Activated CD4-positive, alpha-beta T cell treated with anti-CD3 and anti-CD28 coated beads, Interleukin-2, amount 50 U/mL, for 4 hours (primary cell): Measurements from ENCODE around the gene SGSM1.

Experiments
- DNase-seq, 2 experiments: peaks; one replicate each; pipeline ENCODE4 v3.0.0-alpha.2; 2020

SGSM1 gene

GRCh38 chr22:24841261-24841660, 35.2 kb downstream of the SGSM1 start:
- no peak for DNase-seq

GRCh38 chr22:24843048-24843447, 37.0 kb downstream of the SGSM1 start:
- DNase-seq, result no peak

DNA sequence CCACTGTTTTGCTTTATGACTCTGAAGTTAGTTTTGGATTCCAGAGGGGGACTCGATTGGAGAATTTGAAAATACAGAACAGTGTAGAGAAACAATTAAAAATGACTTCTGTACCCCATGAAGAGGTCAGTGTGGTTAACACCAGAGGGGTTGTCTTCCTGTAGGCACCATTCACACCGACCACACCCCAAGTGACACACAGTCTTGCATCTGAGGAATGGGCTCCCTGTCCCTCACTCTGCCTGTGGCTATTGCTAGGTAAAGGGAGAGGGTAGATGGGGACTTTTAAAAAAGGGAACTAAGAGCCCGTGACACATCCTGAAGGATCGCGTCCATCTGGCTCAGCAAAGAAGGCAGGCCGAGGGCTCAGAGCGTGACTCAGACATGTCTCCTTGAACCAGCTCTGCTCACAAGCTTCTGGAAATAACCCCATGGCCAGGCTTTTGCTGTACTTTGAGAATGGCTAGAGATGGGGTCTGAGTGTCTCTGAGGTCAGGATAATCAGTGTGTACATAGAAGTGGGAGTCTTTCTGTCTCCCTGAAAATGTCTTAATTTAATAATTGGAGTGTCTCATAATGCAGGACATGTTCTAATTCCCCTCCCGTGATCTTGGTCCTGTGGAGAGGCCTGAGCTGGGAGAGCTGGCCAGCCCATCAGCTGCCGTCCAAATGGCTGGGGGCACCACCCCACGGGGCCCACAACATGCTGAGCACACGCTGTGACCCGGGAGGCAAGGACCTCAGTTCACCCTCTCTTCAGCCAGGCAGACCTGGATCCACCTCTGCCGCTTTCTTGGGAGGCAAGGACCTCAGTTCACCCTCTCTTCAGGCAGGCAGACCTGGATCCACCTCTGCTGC, 39.3 kb downstream of the SGSM1 start:
- DNase-seq, result no peak

DNA sequence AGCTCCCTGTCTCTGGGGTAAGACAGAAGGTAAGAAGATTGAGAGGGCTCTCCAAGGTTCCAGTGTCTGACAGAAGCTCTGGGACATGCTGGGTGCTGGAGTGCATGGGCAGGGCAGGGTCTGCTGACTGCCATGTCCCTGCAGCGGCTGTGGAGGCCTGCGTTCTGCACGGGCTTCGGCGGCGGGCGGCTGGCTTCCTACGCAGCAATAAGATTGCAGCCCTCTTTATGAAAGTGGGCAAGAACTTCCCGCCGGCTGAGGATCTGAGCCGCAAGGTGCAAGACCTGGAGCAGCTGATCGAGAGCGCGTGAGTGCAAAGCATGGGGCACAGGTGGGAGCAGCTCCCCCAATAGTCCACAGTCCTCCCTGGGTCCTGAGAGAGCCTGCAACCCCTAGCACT, 41.5 kb downstream of the SGSM1 start:
- no peak for DNase-seq

GRCh38 chr22:24848559-24849168, 42.7 kb downstream of the SGSM1 start:
- DNase-seq, result no peak

- no peak for DNase-seq
Measured at GRCh38 chr22:24855794-24856193, 49.8 kb downstream of the SGSM1 start.

DNA sequence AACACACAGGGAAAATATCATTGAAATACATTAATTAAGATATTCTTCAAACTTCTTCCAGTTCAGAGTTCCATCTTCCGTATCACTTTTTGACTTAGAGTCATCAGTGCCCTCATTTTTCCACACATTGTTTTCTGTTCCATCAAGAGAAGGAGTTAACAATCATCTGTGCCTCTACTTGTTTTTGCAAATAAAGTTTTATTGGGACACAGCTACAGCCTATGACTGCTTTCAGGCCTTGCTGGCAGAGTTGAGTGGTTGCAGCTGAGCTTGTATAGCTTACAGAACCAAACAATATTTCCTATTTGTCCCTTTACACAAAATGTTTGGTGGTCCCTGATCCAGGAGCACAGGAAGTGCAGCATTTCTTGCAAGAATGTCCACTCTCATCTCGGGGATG, 51.6 kb downstream of the SGSM1 start:
- DNase-seq, result no peak

DNA sequence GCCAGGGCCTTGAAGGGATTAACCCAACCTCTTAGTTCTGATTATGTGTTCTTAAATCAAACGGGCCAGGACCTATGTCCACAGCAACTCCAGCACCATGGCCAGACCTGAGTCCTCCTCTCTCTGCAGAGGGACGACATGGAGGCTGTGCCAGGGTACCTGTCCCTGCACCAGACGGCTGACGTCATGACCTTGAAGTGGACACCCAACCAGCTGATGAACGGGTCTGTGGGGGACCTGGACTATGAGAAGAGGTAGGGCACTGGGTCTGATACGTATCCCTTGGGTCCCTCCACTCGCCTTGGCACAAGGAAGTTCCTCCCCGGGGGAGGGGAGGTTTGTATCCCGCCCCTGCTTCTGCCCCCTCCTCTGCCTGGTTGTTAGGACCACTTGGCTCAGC, 53.6 kb downstream of the SGSM1 start:
- no peak for DNase-seq

DNA sequence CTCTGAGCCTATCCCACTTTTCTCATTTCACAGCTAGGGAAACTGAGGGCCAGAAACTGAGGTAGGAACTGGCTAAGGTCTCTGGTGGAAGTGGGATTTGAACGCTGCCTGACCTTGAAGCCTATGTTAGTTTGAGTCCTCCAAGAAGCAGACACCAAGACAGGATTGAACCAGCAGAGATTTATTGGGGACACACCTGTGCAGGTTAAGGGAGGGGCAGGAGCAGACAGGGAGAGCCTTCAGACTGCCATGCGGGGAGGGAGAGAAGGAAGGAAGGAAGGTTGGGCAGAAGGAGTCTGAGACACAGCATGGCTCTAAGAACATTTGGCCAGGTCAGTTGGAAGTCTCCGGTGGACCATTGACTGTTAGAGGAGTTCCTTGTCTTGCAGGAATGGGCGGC, 59.5 kb downstream of the SGSM1 start:
- no peak for DNase-seq

GRCh38 chr22:24867323-24868022, 61.5 kb downstream of the SGSM1 start:
- no peak for DNase-seq

DNA sequence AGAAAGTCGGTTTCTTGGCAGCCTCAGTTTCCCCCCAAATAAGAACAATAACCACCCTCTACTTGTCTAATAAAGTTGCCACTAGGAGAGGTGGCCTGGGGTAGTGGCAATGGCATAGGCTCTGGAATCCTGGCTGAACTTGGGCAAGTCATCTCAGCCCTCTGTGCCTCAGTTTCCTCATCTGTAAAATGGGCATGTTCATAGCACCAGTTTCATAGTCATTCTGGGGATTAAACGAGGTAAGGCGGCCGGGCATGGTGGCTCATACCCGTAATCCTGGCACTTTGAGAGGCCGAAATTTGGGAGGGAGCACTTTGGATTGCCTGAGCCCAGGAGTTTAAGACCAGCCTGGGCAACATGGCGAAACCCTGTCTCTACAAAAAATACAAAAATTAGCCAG, 63.0 kb downstream of the SGSM1 start:
- DNase-seq, result no peak

GRCh38 chr22:24871611-24872205, 65.7 kb downstream of the SGSM1 start:
- no peak for DNase-seq

DNA sequence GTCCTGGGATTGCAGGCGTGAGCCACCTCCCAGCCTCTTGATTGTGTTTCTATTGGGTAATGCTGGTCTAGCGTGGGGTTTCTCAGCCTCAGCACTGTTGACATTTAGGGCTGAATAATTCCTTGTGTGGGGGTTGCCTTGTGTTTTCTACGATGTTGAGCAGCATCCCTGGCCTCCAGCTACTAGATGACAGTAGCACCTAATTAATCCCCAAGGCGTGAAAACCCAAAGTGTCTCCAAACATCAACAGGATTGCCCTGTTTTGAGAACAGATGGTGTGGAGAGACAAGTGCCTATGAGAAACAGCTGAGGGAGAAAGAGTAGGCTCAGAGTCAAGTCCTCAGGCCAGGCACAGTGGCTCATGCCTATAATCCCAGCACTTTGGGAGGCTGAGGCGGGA, 67.2 kb downstream of the SGSM1 start:
- DNase-seq, result no peak

DNA sequence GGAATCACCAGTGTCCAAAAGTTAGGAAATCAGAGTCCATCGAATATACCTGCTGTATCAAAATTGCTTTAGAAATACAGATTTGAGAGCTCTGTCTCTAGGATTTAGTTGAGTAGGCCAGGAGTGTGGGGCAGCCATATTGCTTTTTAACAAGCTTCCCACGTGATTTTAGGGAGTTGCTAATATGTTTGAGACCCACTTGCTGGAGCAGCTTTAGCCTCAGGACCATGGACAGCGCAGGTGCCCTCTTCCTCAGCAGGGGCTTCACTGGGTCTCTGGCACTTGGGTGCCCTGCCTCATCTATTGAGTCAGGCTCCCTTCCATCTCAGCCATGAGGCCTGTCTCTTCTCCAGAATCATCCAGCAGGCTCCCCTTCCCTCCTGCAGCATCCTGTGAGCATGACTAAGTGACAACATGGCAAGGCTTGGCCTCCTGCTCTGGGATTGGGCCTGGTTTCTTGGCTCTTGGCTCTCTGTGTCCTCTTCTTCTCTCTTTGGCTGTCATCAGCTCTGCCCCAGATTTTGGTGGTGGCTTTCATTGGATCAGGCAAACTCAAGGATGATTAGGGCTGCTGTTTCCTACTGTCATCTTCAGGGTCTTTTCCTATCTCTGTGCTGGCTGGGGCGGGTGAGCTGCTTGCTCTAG, 70.0 kb downstream of the SGSM1 start:
- DNase-seq, result no peak

DNA sequence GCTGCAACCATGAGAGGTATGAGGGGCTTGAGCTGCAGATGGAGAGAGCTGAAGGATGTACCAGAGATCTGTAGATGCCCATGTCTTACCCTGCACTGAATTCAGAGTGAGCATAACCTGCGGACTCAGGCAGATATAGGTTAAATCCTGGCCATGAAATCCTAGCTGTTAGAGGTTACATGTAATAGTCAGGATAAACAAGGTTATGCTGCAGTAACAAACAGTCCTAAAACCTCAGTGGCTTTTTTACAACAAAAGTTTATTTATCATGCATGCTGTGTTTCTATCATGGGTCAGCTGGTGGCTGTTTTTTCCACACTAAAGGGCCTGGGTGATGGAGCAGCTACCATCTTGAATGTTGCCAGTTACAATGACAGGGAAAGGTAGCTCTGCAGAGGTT, 70.7 kb downstream of the SGSM1 start:
- DNase-seq, result no peak

- no peak for DNase-seq
Measured at GRCh38 chr22:24878969-24879368, 73.0 kb downstream of the SGSM1 start.

DNA sequence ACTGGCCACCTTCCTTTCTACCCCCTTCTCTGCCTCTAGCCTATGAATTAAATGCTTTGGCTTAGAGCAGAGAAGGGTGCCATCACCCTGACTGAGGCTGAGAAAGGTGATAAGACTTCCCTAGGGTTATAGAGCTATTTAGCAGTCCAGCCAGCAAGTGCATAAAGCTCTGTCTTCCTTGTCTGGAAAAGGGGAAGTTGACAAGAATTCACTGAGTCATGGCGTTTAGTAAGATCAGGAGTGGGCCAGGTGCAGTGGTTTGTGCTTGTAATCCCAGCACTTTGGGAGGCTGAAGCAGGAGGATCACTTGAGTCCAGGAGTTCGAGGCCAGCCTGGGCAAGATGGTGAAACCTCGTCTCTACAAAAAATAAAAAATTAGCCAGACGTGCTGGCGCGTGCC, 77.4 kb downstream of the SGSM1 start:
- DNase-seq, result no peak

DNA sequence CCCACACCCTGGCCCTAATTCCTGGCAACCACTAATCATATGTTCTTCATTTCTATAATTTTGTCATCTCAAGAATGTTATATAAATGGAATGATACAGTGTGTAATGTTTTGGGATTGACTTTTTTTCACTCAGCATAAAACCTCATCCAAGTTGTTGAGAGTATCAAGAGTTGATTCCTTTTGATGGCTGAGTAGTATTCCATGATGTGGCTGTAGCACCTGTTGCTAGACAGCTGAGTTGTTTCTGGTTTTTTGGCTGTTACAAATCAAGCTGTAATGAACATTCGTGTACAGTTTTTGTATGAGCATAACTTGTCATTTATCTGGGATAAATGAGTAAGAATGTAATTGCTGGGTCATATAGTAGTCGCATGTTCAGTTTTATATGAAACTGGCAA, 81.2 kb downstream of the SGSM1 start:
- DNase-seq, result no peak

DNA sequence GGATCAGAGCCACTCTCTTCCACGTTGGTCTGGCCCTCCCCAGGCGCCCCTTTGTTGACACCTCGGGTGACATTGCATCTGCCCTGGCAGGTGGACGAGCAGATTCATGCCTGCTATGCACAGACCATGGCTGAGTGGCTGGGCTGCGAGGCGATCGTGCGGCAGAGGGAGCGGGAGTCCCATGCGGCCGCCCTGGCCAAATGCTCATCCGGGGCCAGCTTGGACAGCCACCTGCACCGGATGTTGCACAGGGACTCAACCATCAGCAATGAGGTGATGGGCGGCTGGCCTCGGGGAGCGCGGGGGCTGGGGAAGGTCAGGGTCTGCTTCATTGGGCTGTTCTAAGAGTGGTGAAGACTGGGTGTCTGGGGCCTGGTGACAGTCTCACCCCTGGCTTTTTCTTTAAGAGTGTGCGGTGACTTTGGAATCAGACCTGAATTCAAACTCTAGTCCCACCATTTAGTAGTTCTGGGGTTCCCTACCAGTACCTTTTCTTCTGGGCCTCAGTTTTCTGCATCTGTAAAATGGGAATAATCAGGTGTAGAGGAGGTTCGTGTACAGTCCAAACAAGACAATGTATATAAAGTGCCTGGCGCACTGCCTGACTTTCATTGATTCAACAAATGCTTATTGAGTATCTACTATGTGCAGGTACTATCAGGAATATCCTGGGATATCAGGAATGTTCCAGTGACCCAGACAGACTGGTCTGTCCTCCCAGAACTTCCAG, 87.5 kb downstream of the SGSM1 start:
- no peak for DNase-seq

GRCh38 chr22:24894220-24894975, 88.4 kb downstream of the SGSM1 start:
- no peak for DNase-seq

GRCh38 chr22:24894998-24895397, 89.0 kb downstream of the SGSM1 start:
- DNase-seq, result no peak

- no peak for DNase-seq
Measured at GRCh38 chr22:24901448-24901847, 95.4 kb downstream of the SGSM1 start.
